ENCODE measurements around the gene AXIN2.

DNA sequence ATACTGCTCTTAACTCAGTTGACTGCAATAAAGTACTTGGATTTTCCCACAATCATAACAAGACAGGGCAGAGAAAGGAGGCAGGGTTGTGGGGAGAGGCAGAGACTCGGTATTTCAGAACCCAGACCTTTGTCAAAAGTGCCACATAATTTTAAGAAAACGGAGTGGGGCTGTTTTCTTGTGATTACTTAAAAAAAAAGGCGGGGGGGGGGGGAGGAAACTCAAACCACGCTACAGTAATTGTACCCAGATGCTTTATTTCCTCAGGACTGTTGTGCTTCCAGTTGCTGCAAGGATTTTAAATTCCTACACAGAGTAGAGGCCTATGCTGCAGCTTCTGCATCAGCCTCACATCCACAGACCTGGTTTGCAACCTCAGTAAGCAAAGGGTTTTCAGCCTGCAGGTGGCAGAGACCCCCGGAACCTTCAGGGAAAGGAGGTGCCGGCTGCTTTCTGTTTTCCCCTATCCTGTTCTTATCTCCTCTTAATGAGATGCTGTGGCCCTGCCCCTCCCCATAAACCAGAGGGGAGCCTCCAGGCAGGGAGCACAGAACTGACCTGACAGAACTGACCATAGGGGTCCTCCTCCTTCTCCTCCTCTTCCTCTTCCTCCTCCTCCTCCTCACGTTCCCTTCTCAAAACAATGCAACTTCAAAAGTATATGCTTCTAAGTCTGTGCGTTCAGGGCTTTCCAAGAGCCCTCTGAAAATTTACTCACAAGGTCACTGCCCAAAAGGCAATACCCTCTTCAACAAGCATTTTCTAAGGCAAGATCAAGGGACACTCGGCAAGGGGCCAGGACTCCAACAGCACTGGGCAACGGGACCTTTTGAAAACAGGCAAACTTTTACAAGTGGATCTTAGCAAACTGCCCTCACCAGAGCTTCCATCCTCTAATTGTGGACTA is 7.5 kb downstream of the AXIN2 start:
- no peak for TF ChIP-seq POLR2A (IDR thresholded peaks at IDR 0.05)
- TF ChIP-seq, protein P1, sequence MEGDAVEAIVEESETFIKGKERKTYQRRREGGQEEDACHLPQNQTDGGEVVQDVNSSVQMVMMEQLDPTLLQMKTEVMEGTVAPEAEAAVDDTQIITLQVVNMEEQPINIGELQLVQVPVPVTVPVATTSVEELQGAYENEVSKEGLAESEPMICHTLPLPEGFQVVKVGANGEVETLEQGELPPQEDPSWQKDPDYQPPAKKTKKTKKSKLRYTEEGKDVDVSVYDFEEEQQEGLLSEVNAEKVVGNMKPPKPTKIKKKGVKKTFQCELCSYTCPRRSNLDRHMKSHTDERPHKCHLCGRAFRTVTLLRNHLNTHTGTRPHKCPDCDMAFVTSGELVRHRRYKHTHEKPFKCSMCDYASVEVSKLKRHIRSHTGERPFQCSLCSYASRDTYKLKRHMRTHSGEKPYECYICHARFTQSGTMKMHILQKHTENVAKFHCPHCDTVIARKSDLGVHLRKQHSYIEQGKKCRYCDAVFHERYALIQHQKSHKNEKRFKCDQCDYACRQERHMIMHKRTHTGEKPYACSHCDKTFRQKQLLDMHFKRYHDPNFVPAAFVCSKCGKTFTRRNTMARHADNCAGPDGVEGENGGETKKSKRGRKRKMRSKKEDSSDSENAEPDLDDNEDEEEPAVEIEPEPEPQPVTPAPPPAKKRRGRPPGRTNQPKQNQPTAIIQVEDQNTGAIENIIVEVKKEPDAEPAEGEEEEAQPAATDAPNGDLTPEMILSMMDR (IDR thresholded peaks at IDR 0.05): peak in 1 of 5 experiments; percentile 3

Measured in tibial nerve (tissue), 3 donors.